Ishikawa (cell line): ENCODE measurements around the gene IFNA7.
"Not testable (repeated sequence)": the region's sequence is repeated elsewhere in the genome, so short reads cannot be mapped to it uniquely, and the experiment has no call there.

Experiments used
- CEBPB ChIP-seq: IDR thresholded peaks from 2 replicates; pipeline ENCODE4 v1.6.1; 2012
- CREB1 ChIP-seq: IDR thresholded peaks from 2 replicates; pipeline ENCODE4 v1.6.1; 2012; ENCODE audit warnings: low read depth
- EGR1 ChIP-seq: IDR thresholded peaks from 2 replicates; pipeline ENCODE4 v1.6.1; 2012
- EP300 ChIP-seq: IDR thresholded peaks from 2 replicates; pipeline ENCODE4 v1.6.1; 2012; ENCODE audit warnings: borderline replicate concordance
- FOXM1 ChIP-seq: IDR thresholded peaks from 2 replicates; pipeline ENCODE4 v1.6.1; 2012; ENCODE audit warnings: low read depth, borderline replicate concordance
- NFIC ChIP-seq: IDR thresholded peaks from 2 replicates; pipeline ENCODE4 v1.6.1; 2012
- RAD21 ChIP-seq: IDR thresholded peaks from 2 replicates; pipeline ENCODE4 v1.6.1; 2012; ENCODE audit warnings: low read depth
- REST ChIP-seq: IDR thresholded peaks from 2 replicates; pipeline ENCODE4 v1.6.1; 2012; ENCODE audit warnings: low read depth, mild to moderate bottlenecking
- TAF1 ChIP-seq: IDR thresholded peaks from 2 replicates; pipeline ENCODE4 v1.6.1; 2012; ENCODE audit warnings: low read depth, mild to moderate bottlenecking
- TCF12 ChIP-seq: IDR thresholded peaks from 2 replicates; pipeline ENCODE4 v1.6.1; 2012; ENCODE audit warnings: low read depth
- TEAD4 ChIP-seq: IDR thresholded peaks from 2 replicates; pipeline ENCODE4 v1.6.1; 2012
- YY1 ChIP-seq: IDR thresholded peaks from 2 replicates; pipeline ENCODE4 v1.6.1; 2012; ENCODE audit warnings: low read depth
- ZBTB7A ChIP-seq: IDR thresholded peaks from 2 replicates; pipeline ENCODE4 v1.6.1; 2012; ENCODE audit warnings: low read depth
- TF ChIP-seq, protein P1 (sequence below): IDR thresholded peaks from 2 replicates; pipeline ENCODE4 v1.6.1; 2012

DNA sequence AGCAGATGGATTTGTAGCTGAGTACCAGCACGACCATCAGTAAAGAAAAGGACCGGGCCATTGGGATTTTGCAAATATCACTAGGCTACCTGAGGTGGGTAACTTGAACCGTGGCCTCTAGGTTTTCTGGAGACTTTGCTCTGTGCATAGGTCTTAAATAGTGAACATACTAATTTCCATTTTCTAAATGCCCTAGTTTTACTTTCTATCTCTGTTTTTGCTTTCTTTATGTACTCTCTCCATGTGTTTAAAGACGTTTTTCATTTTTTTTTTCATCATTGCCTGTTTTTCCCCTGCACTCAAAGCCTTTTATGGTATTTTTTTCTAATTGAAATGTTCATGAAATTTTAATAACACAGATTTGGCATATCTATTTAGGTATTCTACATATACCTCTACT is at the start of gene IFNA7:
- TF ChIP-seq RAD21, TAF1, TEAD4, EGR1, FOXM1, CEBPB, YY1, EP300, REST, NFIC, CREB1, ZBTB7A, TCF12: not testable (repeated sequence)
- TF ChIP-seq, protein P1, sequence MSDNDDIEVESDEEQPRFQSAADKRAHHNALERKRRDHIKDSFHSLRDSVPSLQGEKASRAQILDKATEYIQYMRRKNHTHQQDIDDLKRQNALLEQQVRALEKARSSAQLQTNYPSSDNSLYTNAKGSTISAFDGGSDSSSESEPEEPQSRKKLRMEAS, result not testable (repeated sequence)
